ENCODE data around the gene RFX2.

Gene RFX2

DNA sequence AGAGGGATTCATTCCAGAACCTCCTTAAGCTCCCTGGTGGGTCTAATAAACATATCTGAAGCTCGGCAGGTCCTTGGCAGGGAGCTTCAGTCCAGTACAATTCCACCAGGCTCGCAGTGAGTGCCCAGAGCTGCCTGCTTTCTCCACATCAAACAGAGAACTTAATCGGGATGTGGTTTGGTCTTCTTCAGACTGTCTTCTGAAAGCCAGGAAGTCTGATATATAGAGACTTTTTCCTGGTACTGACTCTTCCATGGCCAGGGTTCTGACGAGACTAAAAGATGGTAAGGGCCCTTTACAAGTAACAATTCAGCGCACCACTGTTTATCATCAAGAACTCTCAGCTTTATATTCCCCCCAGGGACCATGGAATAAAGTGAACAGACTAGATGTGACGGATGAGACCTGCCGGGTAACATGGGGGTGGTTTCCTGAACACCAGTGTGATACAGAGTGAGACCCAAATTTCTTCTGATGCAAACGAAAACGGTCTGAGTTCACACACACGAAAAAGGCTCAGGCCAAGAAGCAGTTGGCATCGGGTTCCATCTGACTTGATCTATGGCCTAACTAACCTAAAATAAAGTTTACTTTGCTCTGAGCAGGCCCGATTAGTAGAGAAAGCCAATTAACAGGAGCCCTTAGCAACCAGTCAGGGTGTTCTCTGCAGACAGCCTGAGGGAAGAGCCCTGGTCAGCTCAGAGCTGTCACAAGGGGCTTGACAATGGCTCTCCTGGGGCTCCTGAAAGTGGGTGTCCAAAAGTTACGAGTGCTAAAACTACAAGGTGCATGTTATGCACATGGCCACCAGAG, 161.3 kb downstream of the RFX2 start:
- Histone ChIP-seq H3K27me3 (ENCODE audit: control insufficient read depth, insufficient read depth, low read length) (no peaks in the 10 kb centered on the region), H3K27ac (ENCODE audit: low read length) (no peak overlapping the region), H3K36me3 (ENCODE audit: control insufficient read depth, insufficient read depth, low read length) (no peaks in the 10 kb centered on the region), H3K9me3 (ENCODE audit: control insufficient read depth, insufficient read depth, low read length) (no peaks in the 10 kb centered on the region), H3K4me3 (ENCODE audit: low read length) (no peak overlapping the region), H3K4me1 (ENCODE audit: control insufficient read depth, insufficient read depth, low read length) (peaks cover 21% of the 10 kb centered on the region)
- no CpG with 5 or more reads among the region's 13 CpGs for WGBS (ENCODE audit: insufficient coverage, insufficient read length)
- DNase-seq (ENCODE audit: low read depth, low spot score), result no peak

DNA sequence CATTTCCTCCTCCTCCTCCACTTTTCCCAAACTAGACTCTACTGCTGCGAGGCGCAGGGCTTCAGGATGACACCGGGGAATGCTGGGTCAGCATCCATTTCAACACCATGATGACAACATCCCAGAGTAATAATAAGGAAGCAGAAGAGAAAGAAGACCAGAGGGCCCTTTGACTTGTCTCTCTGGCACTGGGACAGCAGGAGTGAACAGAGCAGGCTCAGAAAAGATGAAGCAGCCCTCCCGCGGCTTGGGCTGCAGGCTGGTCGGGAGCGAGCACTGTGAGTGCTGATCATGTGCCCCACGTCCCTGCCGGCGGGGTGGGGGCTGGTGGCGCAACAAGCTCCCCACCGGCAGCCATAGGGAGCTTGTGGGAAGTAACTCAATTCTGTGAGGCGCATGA, 162.9 kb downstream of the RFX2 start:
- no peaks in the 10 kb centered on the region for H3K36me3 ChIP-seq (ENCODE audit: control insufficient read depth, insufficient read depth, low read length)
- H3K4me1 ChIP-seq (ENCODE audit: control insufficient read depth, insufficient read depth, low read length), result peaks cover 15% of the 10 kb centered on the region
- no peaks in the 10 kb centered on the region for H3K27me3 ChIP-seq (ENCODE audit: control insufficient read depth, insufficient read depth, low read length)
- H3K27ac ChIP-seq (ENCODE audit: low read length), result no peak overlapping the region
- no peaks in the 10 kb centered on the region for H3K9me3 ChIP-seq (ENCODE audit: control insufficient read depth, insufficient read depth, low read length)
- WGBS (ENCODE audit: insufficient coverage, insufficient read length), result no CpG with 5 or more reads among the region's 13 CpGs
- DNase-seq (ENCODE audit: low read depth, low spot score), result no peak
- H3K4me3 ChIP-seq (ENCODE audit: low read length), result no peak overlapping the region

- no peak overlapping the region for H3K27ac ChIP-seq (ENCODE audit: low read length)
- no peaks in the 10 kb centered on the region for H3K4me1 ChIP-seq (ENCODE audit: control insufficient read depth, insufficient read depth, low read length)
- no peak for DNase-seq (ENCODE audit: low read depth, low spot score)
- peaks cover 8% of the 10 kb centered on the region; the same call in 1 of the 2 replicates for H3K36me3 ChIP-seq (ENCODE audit: control insufficient read depth, insufficient read depth, low read length)
- whole genome bisulfite sequencing (ENCODE audit: insufficient coverage, insufficient read length), result no CpG with 5 or more reads among the region's 10 CpGs
- H3K9me3 ChIP-seq (ENCODE audit: control insufficient read depth, insufficient read depth, low read length), result no peaks in the 10 kb centered on the region
- H3K4me3 ChIP-seq (ENCODE audit: low read length), result no peak overlapping the region
- no peaks in the 10 kb centered on the region for H3K27me3 ChIP-seq (ENCODE audit: control insufficient read depth, insufficient read depth, low read length)
These were observed 166.7 kb downstream of the RFX2 start for GRCh38 chr19:5943623-5944022.
